ENCODE measurements around the gene GAR1.

The GAR1 gene

DNA sequence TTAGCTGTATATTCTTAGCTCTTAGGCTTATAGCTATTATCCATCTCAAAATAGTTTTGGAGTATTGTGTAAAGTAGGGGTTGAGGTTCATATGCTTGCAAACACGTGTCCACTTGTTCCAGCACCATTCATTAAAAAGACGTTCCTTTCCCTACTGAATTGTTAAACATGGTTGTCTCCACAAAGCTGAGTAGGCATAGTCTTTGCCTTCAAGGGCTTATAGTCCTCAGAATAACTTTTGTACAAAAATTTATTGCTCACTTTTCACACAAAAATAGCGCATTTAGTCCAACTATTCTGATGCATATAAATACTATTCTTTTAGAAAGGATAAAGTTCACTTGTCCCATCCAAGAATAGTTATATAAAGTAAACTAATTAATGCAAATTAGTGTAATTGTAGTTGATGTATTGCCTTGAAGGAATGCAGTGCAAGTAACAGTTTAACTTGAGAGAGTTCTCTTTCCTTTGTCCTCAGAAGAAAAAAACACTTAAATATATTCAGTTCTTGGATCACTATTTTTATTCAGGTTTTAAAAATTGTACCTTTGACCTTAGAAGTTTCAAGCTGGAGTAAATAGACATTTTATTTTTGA lies 46.5 kb downstream of the GAR1 start:
- DNase-seq (ENCODE audit: low read depth): no peak
- TF ChIP-seq, protein P1, sequence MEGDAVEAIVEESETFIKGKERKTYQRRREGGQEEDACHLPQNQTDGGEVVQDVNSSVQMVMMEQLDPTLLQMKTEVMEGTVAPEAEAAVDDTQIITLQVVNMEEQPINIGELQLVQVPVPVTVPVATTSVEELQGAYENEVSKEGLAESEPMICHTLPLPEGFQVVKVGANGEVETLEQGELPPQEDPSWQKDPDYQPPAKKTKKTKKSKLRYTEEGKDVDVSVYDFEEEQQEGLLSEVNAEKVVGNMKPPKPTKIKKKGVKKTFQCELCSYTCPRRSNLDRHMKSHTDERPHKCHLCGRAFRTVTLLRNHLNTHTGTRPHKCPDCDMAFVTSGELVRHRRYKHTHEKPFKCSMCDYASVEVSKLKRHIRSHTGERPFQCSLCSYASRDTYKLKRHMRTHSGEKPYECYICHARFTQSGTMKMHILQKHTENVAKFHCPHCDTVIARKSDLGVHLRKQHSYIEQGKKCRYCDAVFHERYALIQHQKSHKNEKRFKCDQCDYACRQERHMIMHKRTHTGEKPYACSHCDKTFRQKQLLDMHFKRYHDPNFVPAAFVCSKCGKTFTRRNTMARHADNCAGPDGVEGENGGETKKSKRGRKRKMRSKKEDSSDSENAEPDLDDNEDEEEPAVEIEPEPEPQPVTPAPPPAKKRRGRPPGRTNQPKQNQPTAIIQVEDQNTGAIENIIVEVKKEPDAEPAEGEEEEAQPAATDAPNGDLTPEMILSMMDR (IDR thresholded peaks at IDR 0.05; ENCODE audit: low read length, missing control alignments): no peak
- H3K4me3 ChIP-seq (replicated peaks; ENCODE audit: low read depth, low read length): no peak overlapping the region

GRCh38 chr4:109864134-109864533 lies 48.6 kb downstream of the GAR1 start:
- DNase-seq (ENCODE audit: low read depth): no peak
- TF ChIP-seq, protein P1 (IDR thresholded peaks at IDR 0.05; ENCODE audit: low read length, missing control alignments): no peak
- no peak overlapping the region for H3K4me3 ChIP-seq (replicated peaks; ENCODE audit: low read depth, low read length)

- no peak for DNase-seq (ENCODE audit: low read depth)
- TF ChIP-seq, protein P1 (IDR thresholded peaks at IDR 0.05; ENCODE audit: low read length, missing control alignments): no peak
- no peak overlapping the region for H3K4me3 ChIP-seq (replicated peaks; ENCODE audit: low read depth, low read length)
Measured at GRCh38 chr4:109870061-109870460, 54.5 kb downstream of the GAR1 start.

- DNase-seq (ENCODE audit: low read depth): no peak
- TF ChIP-seq, protein P1 (IDR thresholded peaks at IDR 0.05; ENCODE audit: low read length, missing control alignments): no peak
- no peak overlapping the region for H3K4me3 ChIP-seq (replicated peaks; ENCODE audit: low read depth, low read length)
Measured at GRCh38 chr4:109872065-109872464, 56.5 kb downstream of the GAR1 start.

DNA sequence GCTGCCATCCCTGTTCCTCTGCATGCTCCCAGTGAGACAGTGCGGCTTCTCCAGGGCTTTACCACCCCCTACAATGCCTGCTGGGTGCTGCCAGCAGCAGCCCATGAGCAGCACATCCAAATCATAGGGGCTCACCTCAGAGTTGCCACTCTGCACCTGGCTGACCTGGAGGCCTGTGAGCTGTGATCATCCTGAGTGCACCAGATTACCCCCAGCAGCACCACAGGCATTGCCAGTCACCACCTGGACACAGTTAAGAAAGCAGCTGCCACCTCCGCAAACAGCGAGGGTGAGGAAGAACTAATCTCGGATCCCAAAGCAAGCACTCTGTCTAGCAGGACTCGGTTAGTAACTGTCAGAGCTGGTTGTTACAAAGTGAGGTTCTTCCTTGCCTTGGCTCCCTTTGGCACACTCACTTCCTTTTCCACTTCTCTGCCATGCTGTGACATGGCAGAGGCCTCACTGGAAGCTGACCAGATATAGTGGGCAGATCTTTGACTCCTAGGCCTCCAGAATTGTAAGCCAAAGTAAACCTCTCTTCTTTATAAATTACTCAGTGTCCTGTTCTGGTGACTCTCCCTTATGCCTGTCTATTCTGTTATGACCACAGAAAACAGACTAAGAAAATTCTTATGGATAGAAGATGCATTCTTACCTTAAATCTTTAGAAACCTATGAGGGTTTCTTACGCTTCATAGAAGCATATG lies 57.5 kb downstream of the GAR1 start:
- H3K4me3 ChIP-seq (replicated peaks; ENCODE audit: low read depth, low read length): no peak overlapping the region
- no peak for DNase-seq (ENCODE audit: low read depth)
- TF ChIP-seq, protein P1 (IDR thresholded peaks at IDR 0.05; ENCODE audit: low read length, missing control alignments): no peak

DNA sequence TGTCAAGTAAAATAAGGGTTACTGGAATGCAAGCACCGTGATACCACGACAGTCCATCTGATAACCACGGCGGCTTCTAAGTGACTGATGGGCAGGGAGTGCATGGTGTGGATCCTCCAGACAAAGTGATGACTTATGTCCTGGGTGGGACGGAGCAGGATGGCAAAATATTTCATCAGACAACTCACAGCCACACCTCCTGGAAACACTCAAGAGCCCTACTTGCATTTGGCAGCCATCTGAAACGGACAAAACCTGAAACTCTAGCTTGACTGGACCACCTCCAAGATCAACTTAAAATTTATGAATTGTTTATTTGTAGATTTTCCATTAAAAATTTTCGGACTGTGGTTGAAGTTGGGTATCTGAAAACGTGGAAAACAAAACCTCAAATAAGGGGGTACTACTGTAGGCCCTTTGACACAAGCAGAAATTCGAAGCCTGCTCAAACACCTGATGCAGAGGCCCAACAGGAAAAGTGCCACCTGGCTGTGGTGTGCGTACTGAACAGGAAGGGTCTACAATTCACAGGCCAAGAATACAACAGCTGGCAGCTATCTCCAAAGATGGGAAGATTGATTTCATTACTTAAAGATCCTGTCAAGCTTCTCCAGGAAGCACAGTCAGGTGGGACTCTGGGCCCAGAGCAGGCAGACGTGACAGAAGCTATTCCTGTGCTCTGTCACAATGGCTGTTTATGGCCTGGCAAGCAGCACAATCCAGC lies 58.4 kb downstream of the GAR1 start:
- H3K4me3 ChIP-seq (replicated peaks; ENCODE audit: low read depth, low read length): no peak overlapping the region
- DNase-seq (ENCODE audit: low read depth): peak; percentile 8
- TF ChIP-seq, protein P1 (IDR thresholded peaks at IDR 0.05; ENCODE audit: low read length, missing control alignments): no peak

Data from fibroblast of pulmonary artery (primary cell).